SK-N-SH (cell line): ENCODE measurements around the gene POLR2B.

Experiments
- CTCF ChIP-seq: fragments of 200-600 bp; sonication (generic); IDR thresholded peaks from 2 replicates; pipeline ENCODE4 v1.6.1; 2017; ENCODE audit warnings: antibody characterized with exemption, mild to moderate bottlenecking, moderate library complexity
- EP300 ChIP-seq, 2 experiments: IDR thresholded peaks; 2 replicates each; pipeline versions ENCODE4 v1.4.0 to v1.6.1; 2012; ENCODE audit warnings: borderline replicate concordance in 1 of 2, low read depth in 1 of 2, low read length in 1 of 2
- FOXJ3 ChIP-seq: sonication (generic); formaldehyde crosslinking; IDR thresholded peaks from 2 replicates; pipeline ENCODE4 v1.5.1; 2020; ENCODE audit warnings: mild to moderate bottlenecking, missing genetic modification reagents
- NFIC ChIP-seq: IDR thresholded peaks from 2 replicates; pipeline ENCODE4 v1.4.0; 2012; ENCODE audit warnings: borderline replicate concordance
- RXRA ChIP-seq: IDR thresholded peaks from 2 replicates; pipeline ENCODE4 v1.4.0; 2012; ENCODE audit warnings: low read depth, mild to moderate bottlenecking, borderline replicate concordance

- TF ChIP-seq EP300 (IDR thresholded peaks at IDR 0.05; ENCODE audit: borderline replicate concordance in 1 of 2, low read depth in 1 of 2, low read length in 1 of 2) = no peak
- TF ChIP-seq CTCF = no peak
- TF ChIP-seq FOXJ3 (CRISPR knock-in tag) = no peak
- TF ChIP-seq NFIC = no peak
- TF ChIP-seq RXRA = no peak
Observed at GRCh38 chr4:56930638-56931037, 48.1 kb upstream of the POLR2B start.
